Ishikawa (cell line): ENCODE results near the gene TNRC6A.

Experiments used
- CEBPB ChIP-seq: IDR thresholded peaks from 2 replicates; pipeline ENCODE4 v1.6.1; 2012
- CREB1 ChIP-seq: IDR thresholded peaks from 2 replicates; pipeline ENCODE4 v1.6.1; 2012; ENCODE audit warnings: low read depth
- EGR1 ChIP-seq: IDR thresholded peaks from 2 replicates; pipeline ENCODE4 v1.6.1; 2012
- EP300 ChIP-seq: IDR thresholded peaks from 2 replicates; pipeline ENCODE4 v1.6.1; 2012; ENCODE audit warnings: borderline replicate concordance
- FOXM1 ChIP-seq: IDR thresholded peaks from 2 replicates; pipeline ENCODE4 v1.6.1; 2012; ENCODE audit warnings: low read depth, borderline replicate concordance
- MAX ChIP-seq: IDR thresholded peaks from 2 replicates; pipeline ENCODE4 v1.6.1; 2012
- NFIC ChIP-seq: IDR thresholded peaks from 2 replicates; pipeline ENCODE4 v1.6.1; 2012
- RAD21 ChIP-seq: IDR thresholded peaks from 2 replicates; pipeline ENCODE4 v1.6.1; 2012; ENCODE audit warnings: low read depth
- REST ChIP-seq: IDR thresholded peaks from 2 replicates; pipeline ENCODE4 v1.6.1; 2012; ENCODE audit warnings: low read depth, mild to moderate bottlenecking
- TAF1 ChIP-seq: IDR thresholded peaks from 2 replicates; pipeline ENCODE4 v1.6.1; 2012; ENCODE audit warnings: low read depth, mild to moderate bottlenecking
- TCF12 ChIP-seq: IDR thresholded peaks from 2 replicates; pipeline ENCODE4 v1.6.1; 2012; ENCODE audit warnings: low read depth
- TEAD4 ChIP-seq: IDR thresholded peaks from 2 replicates; pipeline ENCODE4 v1.6.1; 2012
- USF1 ChIP-seq: IDR thresholded peaks from 2 replicates; pipeline ENCODE4 v1.6.1; 2012
- YY1 ChIP-seq: IDR thresholded peaks from 2 replicates; pipeline ENCODE4 v1.6.1; 2012; ENCODE audit warnings: low read depth
- ZBTB7A ChIP-seq: IDR thresholded peaks from 2 replicates; pipeline ENCODE4 v1.6.1; 2012; ENCODE audit warnings: low read depth

TNRC6A gene

DNA sequence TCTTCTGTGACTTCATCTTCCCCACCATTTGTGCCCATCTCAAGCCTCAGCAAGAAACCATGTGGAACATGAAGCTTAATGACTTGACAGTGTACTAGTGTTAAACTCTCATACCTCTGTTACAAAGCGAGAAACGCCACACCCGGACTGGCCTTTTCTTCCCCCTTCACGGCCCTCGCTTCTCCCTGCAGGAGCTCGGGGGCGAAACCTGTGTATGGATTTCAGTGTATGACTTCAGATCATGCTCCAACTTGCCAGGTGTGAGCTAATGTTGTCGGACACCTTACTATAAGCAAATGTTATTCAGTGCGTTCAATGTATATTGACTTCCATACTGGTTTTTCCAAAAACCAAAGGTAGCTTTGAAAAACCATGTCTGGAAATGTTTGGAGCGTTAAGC, 96.2 kb downstream of the TNRC6A start:
- TF ChIP-seq CREB1 (no peak), YY1 (no peak), NFIC (no peak), CEBPB (no peak), USF1 (no peak), MAX (no peak), FOXM1 (no peak), EP300 (no peak), TAF1 (no peak), EGR1 (no peak), TCF12 (no peak)

GRCh38 chr16:24826096-24826690, 96.7 kb downstream of the TNRC6A start:
- TF ChIP-seq USF1 (no peak), EGR1 (no peak), EP300 (no peak), TEAD4 (no peak), CREB1 (no peak), CEBPB (no peak), TCF12 (no peak), RAD21 (no peak), REST (no peak), MAX (no peak), YY1 (no peak), TAF1 (no peak), FOXM1 (no peak), ZBTB7A (no peak), NFIC (no peak)

GRCh38 chr16:24826817-24827566, 97.5 kb downstream of the TNRC6A start:
- TF ChIP-seq TEAD4 = no peak
- no peak for TF ChIP-seq YY1
- TF ChIP-seq CEBPB = no peak

- TF ChIP-seq EP300 = no peak
- TF ChIP-seq FOXM1 = no peak
- TF ChIP-seq USF1 = no peak
- TF ChIP-seq REST = no peak
- no peak for TF ChIP-seq YY1
- no peak for TF ChIP-seq EGR1
- TF ChIP-seq ZBTB7A = no peak
- no peak for TF ChIP-seq TEAD4
- no peak for TF ChIP-seq TAF1
- no peak for TF ChIP-seq CEBPB
- TF ChIP-seq NFIC = no peak
- no peak for TF ChIP-seq TCF12
- no peak for TF ChIP-seq MAX
- no peak for TF ChIP-seq RAD21
- TF ChIP-seq CREB1 = no peak
Measured at GRCh38 chr16:24829153-24829552, 99.7 kb downstream of the TNRC6A start.

DNA sequence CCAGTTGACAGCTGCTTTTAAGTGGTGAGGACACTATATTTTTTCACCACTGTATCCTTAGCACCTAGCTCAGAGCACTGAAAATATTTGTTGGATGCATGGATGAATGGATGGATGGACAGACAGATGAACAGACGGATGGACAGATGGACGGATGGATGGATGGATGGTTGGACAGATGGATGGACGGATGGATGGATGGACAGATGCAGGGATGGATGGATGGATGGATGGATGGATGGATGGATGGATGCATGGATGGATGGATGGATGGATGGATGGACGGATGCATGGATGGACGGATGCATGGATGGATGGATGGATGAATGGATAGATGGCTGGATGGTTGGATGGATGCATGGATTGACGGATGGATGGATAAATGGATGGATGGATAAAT, 103.9 kb downstream of the TNRC6A start:
- TF ChIP-seq FOXM1 = no peak
- no peak for TF ChIP-seq CREB1
- TF ChIP-seq TCF12 = no peak
- no peak for TF ChIP-seq RAD21
- no peak for TF ChIP-seq YY1
- no peak for TF ChIP-seq USF1
- no peak for TF ChIP-seq NFIC
- no peak for TF ChIP-seq CEBPB
